ENCODE measurements around the gene DLX6.

DNA sequence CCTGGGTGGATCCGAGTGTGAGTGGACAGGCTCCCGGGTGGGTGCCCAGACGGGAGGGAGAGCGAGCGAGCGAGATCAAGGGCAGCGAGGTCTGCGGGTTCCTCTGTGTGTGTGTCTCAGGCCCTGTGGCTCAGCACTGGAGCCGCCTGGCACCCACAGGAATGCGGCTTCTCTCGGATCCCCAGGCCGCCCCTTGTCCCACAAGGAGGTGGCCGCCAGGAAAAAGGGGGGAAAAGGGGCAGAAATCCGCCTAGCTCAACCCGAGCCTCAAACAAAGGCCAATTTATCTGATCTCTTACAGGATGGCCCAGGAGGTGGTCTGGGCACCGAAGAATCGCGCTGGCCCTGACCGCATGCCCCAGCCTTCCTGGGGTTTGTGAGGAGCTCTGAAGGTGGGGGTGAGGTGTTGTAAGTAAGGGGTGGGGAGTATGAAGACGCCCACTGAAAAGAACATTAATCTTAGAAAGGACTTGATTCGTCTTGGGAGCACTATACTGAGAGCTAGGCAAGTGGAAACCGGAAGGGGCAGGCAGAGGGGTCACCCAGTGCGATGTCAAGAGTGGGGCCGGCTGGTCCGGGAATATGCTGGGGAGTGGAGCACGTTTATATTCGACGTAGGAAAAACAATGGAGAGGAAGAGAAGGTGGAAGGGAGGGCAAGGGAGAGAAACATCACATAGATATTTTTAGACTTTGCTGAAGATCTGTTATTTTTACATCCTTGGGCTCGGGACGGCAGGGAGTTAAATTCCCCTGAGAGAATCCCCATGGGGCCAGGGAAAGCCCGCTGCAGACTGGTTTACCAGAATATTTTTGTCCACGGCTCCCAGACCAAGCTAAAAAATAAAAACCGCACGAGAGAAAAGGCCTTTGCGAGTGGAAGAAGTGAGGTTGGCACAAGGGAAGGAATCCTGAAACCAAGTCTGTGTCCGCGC, 12.1 kb downstream of the DLX6 start:
- TF ChIP-seq, protein P1, sequence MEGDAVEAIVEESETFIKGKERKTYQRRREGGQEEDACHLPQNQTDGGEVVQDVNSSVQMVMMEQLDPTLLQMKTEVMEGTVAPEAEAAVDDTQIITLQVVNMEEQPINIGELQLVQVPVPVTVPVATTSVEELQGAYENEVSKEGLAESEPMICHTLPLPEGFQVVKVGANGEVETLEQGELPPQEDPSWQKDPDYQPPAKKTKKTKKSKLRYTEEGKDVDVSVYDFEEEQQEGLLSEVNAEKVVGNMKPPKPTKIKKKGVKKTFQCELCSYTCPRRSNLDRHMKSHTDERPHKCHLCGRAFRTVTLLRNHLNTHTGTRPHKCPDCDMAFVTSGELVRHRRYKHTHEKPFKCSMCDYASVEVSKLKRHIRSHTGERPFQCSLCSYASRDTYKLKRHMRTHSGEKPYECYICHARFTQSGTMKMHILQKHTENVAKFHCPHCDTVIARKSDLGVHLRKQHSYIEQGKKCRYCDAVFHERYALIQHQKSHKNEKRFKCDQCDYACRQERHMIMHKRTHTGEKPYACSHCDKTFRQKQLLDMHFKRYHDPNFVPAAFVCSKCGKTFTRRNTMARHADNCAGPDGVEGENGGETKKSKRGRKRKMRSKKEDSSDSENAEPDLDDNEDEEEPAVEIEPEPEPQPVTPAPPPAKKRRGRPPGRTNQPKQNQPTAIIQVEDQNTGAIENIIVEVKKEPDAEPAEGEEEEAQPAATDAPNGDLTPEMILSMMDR (IDR thresholded peaks at IDR 0.05) = no peak
- no peak for TF ChIP-seq POLR2A (IDR thresholded peaks at IDR 0.05)

Data from right lobe of liver (tissue), 4 donors.